Stimulated activated CD4-positive, alpha-beta T cell treated with anti-CD3 and anti-CD28 coated beads, Interleukin-4, amount 100 ng/mL, for 1 hour (primary cell): ENCODE data around the gene MCRIP2.

Source experiments
- DNase-seq: peaks from one replicate; pipeline ENCODE4 v3.0.0-alpha.2; 2020

Gene MCRIP2

GRCh38 chr16:649631-650030, 8.0 kb downstream of the MCRIP2 start:
- DNase-seq, result no peak

- no peak for DNase-seq
Measured at GRCh38 chr16:651844-652243, 10.2 kb downstream of the MCRIP2 start.

DNA sequence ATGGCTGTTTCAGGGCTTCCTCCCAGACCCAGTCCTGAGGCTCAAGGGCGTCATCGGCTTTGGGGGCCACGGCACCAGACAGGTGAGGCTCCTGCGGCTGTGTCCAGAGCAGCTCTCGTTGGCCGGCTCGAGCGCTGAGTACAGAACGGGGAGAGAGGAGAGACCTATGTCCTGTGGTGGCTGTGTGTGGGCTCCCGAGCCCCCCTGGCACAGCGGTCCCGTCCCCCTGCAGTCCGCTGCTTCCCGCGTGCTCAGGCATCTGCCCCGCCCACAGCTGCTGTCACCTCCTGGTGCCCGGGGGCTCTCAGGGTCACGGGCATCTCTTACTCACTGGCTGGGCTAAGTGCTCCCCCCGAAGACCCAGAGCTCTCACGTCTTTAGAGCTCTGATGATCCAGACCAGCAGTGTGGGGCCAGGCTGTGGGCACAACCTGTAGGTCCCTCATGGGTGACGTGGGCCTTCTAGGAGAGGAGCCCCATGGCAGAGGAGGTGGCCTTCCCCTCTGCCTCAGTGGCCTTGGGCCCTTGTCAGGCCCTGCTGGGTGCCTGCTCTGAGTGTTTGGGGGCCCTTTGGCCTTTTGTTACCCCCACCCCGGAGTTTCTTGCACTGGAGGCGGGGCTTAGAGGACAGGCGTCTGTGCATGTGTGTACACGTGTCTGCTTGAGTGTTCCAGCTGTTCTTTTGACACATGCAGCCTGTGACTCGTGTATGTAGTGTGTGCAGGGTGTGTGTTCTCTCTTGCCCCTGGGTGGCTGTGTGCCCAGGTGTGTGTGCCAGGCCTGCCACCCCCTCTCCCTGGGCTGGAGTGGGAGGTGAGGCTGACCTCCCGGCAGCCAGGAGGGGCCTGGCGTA, 11.1 kb downstream of the MCRIP2 start:
- DNase-seq, result no peak

GRCh38 chr16:654034-654433, 12.4 kb downstream of the MCRIP2 start:
- DNase-seq, result no peak

GRCh38 chr16:657487-657886, 15.9 kb downstream of the MCRIP2 start:
- DNase-seq, result no peak

DNA sequence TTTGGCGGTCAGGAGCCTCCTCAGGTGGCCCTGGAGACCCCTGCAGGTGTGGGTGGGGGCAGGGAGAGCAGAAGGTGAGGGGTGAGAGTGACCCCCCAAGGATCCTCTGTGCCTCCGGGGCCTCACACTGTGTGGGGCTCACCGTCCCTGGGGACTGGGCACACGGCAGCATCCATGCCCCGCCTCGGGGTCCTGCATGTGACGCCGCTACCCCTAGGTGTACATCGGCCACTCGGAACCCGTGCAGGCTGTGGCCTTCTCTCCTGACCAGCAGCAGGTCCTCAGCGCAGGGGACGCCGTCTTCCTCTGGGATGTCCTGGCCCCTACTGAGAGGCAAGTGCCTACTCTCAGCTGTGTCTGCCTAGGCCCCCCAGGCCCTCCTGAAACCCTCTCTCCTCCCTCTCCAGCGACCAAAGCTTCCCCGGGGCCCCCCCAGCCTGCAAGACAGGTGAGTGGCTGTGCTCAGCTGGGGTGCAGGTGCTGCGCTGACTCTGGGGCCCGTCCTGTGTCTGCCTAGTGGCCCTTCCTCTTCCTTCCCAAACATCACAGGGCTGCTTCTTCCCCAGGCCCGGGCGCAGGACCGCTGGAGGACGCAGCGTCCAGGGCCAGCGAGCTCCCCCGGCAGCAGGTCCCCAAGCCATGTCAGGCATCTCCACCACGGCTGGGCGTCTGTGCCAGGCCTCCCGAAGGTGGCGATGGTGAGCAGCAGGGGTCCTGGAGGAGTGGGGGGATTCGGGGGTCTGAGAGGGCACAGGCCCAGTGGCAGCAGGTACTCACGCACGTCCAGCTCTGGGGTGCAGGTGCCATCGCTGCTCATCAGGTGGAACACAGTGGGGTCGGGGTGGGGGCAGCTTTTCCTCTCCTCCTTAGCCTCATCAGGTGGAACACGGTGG, 17.3 kb downstream of the MCRIP2 start:
- no peak for DNase-seq

GRCh38 chr16:659618-660017, 18.0 kb downstream of the MCRIP2 start:
- no peak for DNase-seq

DNA sequence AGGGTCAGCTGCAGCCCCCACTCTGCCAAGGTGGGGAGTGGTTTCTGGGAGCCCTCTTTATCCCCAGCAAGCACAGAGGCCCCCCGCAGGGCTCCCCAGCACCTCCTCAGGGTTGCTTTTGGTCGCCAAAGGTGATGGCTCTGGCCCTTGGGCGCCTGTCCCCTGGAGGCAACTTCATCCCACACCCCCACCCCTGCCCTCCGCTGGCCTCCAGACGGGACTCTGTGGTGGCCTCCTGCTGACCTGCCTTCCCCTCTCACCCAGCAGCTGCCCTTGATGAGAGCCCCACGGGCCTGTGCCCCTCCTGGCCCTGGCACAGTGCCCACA, 18.5 kb downstream of the MCRIP2 start:
- no peak for DNase-seq

GRCh38 chr16:660459-661183, 19.0 kb downstream of the MCRIP2 start:
- DNase-seq, result peak; percentile 72

DNA sequence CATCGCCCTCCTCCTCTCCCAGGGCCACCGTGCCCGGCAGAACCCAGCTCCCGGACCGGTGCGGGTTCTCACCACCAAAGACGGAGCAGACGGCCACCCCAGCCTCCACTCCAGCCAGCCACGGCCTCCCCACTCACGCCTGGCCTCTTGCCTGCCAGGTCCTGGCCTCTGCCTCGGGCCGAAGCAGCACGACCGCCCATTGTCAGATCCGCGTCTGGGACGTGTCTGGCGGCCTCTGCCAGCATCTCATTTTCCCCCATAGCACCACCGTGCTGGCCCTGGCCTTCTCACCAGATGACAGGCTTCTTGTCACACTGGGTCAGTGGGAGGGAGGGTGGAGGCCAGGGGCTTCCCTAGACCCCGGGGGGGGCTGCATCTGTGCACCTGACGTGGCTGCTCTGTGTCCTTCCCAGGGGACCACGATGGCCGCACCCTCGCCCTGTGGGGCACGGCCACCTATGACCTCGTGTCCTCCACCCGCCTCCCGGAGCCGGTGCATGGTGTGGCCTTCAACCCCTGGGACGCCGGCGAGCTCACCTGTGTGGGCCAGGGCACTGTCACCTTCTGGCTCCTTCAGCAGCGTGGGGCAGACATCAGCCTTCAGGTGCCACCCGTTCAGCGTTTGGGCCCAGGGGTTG, 19.7 kb downstream of the MCRIP2 start:
- DNase-seq, result no peak

- no peak for DNase-seq
Measured at GRCh38 chr16:662095-662494, 20.5 kb downstream of the MCRIP2 start.

GRCh38 chr16:662597-662996, 21.0 kb downstream of the MCRIP2 start:
- DNase-seq, result no peak

GRCh38 chr16:666572-666971, 24.9 kb downstream of the MCRIP2 start:
- no peak for DNase-seq

GRCh38 chr16:667113-667779, 25.6 kb downstream of the MCRIP2 start:
- no peak for DNase-seq

DNA sequence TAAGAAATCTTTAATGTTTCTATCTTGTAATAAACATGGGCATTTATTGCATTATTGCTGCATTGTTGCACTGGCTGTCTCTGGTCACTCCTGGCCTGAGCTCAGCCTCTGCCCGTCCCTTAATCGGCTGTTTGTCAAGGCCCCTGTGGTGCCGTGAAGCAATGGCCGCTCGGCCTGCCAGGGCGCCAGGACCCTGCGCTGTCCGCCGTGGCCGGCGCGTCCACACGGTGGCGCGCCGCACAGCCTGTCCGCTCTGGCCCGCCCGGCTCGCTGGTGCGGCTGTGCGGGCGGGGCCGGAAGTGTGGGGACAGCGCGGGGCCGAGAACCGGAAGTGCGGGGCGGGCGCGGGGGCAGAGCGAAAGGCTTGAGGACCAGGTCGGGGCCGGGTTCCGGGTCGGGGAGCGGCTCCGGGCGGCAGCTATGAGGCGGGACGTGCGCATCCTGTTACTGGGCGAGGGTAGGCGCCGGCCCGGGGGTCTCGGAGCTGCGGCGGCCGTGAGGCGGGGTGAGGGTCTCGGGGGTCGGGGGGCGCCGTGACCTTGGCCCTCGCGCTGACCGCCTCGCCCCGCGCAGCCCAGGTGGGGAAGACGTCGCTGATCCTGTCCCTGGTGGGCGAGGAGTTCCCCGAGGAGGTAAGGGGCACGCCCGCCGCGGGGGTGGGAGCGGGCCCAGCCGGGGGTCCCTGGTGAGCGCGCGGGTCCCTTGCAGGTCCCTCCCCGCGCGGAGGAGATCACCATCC, 26.3 kb downstream of the MCRIP2 start, which contains the start of gene RHOT2:
Gene RHOT2, plus strand, starts transcription at position 353 of the 739 bp plus-strand sequence. Its CDS starts 68 bp downstream, at position 421.
- peak; percentile 96 for DNase-seq

DNA sequence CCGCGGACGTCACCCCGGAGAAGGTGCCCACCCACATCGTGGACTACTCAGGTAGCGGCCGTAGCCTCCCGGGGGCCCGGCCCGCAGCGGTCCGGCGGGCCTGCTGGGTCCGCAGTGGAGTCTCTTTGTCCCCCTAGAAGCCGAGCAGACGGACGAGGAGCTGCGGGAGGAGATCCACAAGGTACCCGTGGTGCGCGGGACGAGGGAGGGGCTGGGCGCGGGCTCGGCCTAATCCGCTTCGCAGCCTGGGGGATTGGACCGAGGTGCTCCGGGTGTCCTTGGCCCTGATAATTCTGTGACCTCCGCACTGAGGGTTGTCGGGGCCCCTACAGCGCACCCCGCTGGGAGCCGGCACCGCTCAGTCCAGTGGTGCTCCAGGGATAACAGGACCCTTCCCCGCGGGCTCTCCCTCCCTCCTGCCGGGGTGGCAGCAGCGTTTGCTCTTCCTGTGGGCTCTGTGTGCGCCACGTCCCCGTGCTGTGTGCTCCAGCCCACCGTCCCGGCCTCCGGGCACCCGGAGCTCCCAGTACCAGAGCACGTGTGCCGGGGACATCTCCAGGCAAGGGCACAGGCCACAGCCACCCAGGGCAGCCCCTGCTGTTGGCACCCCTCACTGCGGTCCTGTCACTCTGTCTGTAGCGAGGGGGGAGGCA, 27.0 kb downstream of the MCRIP2 start:
- no peak for DNase-seq

GRCh38 chr16:669666-670065, 28.0 kb downstream of the MCRIP2 start:
- no peak for DNase-seq

- no peak for DNase-seq
Measured at GRCh38 chr16:670485-671352, 29.1 kb downstream of the MCRIP2 start.

DNA sequence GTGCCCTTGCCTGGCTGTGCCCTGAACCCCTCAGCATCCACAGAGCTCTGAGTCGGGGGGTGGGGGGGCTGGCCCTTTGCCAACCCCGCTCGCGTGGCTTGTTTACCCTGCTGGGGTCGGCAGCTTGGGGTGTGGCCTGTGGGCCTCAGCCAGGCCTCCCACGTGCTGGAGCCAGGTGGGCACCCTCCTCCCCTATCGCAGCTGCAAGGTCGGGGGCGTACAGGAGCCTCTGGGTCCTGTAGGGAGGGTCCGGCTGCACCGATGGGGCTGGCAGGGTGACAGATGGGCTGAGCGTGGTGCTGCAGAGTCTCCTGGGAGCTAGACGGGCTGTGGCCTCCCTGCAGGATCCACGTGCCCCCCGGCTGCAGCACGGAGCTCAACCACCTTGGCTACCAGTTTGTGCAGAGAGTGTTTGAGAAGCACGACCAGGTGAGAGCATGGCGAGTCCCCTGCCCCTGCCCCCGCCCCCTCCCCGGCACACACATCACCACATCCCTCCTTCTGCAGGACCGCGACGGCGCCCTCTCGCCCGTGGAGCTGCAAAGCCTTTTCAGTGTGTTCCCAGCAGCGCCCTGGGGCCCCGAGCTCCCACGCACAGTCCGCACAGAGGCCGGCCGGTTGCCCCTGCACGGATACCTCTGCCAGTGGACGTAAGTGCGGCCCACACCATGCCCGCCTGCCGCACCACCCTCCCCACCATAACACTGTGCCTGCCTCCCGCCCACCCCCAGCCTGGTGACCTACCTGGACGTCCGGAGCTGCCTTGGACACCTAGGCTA, 29.9 kb downstream of the MCRIP2 start:
- DNase-seq, result no peak
